ENCODE measurements around the gene CD300LF. TPM values are rescaled to one million over a fixed set of nuclear protein-coding genes. Genes with fewer than 3 reads are reported as not detected.

The CD300LF gene
- total and polyA plus RNA-seq, 2 experiments from 2014 or later = 0.44 TPM; not detected in 1

DNA sequence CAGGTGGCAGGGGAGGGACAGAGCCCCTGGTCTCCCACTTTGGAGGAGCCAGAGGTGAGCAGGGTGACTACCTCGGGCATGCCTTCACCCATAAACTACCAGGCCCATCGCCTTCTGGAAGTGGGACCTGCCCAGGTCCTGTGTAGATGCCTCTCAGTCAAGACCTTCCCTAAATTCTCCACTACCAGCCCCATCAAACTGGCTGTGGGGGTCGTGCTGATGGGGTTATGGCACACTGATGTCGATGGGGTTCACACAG is 18.6 kb upstream of the CD300LF start:
- no peak overlapping the region for H3K4me2 ChIP-seq
- no peak overlapping the region for H3K27ac ChIP-seq
- TF ChIP-seq, protein P1, sequence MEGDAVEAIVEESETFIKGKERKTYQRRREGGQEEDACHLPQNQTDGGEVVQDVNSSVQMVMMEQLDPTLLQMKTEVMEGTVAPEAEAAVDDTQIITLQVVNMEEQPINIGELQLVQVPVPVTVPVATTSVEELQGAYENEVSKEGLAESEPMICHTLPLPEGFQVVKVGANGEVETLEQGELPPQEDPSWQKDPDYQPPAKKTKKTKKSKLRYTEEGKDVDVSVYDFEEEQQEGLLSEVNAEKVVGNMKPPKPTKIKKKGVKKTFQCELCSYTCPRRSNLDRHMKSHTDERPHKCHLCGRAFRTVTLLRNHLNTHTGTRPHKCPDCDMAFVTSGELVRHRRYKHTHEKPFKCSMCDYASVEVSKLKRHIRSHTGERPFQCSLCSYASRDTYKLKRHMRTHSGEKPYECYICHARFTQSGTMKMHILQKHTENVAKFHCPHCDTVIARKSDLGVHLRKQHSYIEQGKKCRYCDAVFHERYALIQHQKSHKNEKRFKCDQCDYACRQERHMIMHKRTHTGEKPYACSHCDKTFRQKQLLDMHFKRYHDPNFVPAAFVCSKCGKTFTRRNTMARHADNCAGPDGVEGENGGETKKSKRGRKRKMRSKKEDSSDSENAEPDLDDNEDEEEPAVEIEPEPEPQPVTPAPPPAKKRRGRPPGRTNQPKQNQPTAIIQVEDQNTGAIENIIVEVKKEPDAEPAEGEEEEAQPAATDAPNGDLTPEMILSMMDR (IDR thresholded peaks at IDR 0.05; ENCODE audit: poor library complexity) = no peak
- TF ChIP-seq EZH2 (IDR thresholded peaks at IDR 0.05; ENCODE audit: borderline replicate concordance) = no peak
- TF ChIP-seq EZH2phosphoT487 (IDR thresholded peaks at IDR 0.05; ENCODE audit: low read depth, severe bottlenecking, unreplicated experiment) = no peak
- WGBS (ENCODE audit: low lambda C conversion rate, missing lambda C conversion rate) = 73% methylated on average over 4 of the region's 4 CpGs
- no peak overlapping the region for H3K4me3 ChIP-seq
- no peaks in the 10 kb centered on the region for H3K27me3 ChIP-seq
- DNase-seq (ENCODE audit: low spot score) = no peak
- no peaks in the 10 kb centered on the region for H3K36me3 ChIP-seq (replicated peaks; ENCODE audit: insufficient read depth, low read depth)
- H3K79me2 ChIP-seq = no peaks in the 10 kb centered on the region
- H3K4me1 ChIP-seq (ENCODE audit: insufficient read depth) = no peaks in the 10 kb centered on the region
- no peaks in the 10 kb centered on the region for H3K9me3 ChIP-seq (ENCODE audit: low read depth)
- no peaks in the 10 kb centered on the region for H4K20me1 ChIP-seq (ENCODE audit: insufficient read depth, poor library complexity, severe bottlenecking)
- H2AFZ ChIP-seq = no peak overlapping the region
- H3K9me2 ChIP-seq (replicated peaks; ENCODE audit: insufficient read depth) = no peaks in the 10 kb centered on the region

DNA sequence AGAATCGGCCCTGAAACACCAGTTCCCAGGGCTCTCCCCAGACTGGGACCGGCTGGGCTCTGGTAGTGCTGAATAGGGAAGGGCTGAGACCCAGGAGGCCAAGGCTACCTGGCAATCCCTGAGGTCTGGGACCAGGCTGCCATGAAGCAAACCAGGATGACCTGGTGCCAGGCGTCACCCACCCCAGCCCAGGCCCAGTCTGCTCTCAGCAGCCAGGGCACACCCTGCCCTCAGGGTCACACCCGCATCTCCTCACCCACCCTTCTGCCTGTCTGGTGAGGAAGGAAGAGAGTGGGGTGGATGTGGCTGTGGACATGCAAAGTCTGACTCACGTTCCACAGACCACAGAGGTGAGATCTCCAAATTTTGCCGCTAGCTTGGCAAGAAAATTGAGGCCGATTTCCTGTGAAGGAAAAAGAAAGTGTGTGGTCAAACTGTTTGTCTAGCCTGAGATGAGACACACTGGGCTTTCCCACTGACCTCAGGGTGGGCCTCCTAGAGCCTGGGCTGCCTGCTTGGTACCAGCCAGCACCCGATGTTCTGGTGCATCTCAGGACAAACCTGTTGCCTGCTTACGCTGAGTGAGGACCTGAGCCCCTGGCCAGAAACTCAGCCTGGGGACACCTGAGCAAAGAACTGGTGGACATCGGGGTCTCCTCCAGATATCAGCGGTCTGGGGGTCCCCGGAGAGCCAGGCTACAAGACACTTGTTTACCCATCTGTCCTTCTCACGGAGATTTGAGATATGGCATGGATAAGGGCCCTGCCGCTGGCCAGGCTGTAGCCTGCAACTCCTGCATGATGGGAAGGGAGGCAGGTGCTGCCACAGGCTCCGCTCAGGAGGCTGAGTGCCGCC is 18.0 kb upstream of the CD300LF start:
- 88% methylated on average over 16 of the region's 16 CpGs for WGBS (ENCODE audit: low lambda C conversion rate, missing lambda C conversion rate)

DNA sequence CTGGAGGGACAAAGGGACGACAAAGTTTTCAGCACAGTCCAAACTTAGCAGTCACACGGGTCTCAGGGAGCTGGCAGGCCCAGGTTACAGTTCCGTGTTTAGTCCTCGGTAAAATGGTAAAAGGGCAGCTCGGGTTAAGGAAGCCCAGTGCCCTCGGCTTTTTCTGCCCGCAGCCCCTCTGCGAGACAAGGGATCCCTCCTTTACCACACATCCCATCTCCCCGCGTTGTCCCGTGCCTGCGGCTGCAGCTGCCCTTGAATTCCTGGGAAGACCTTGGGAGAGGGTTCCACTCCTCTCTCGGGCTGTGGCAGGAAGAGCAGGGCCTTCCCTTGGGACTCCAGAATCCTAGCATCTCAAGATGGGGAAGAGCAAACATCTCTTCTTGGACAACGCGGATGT is 17.1 kb upstream of the CD300LF start:
- Histone ChIP-seq H3K9me3 (ENCODE audit: low read depth) (no peaks in the 10 kb centered on the region), H3K9me2 (replicated peaks; ENCODE audit: insufficient read depth) (no peaks in the 10 kb centered on the region), H4K20me1 (ENCODE audit: insufficient read depth, poor library complexity, severe bottlenecking) (no peaks in the 10 kb centered on the region), H3K27ac (no peak overlapping the region), H3K4me1 (ENCODE audit: insufficient read depth) (no peaks in the 10 kb centered on the region), H3K4me3 (no peak overlapping the region), H3K79me2 (no peaks in the 10 kb centered on the region), H3K27me3 (no peaks in the 10 kb centered on the region), H3K36me3 (replicated peaks; ENCODE audit: insufficient read depth, low read depth) (no peaks in the 10 kb centered on the region), H3K4me2 (no peak overlapping the region), H2AFZ (no peak overlapping the region)
- TF ChIP-seq EZH2 (IDR thresholded peaks at IDR 0.05; ENCODE audit: borderline replicate concordance) (no peak), EZH2phosphoT487 (IDR thresholded peaks at IDR 0.05; ENCODE audit: low read depth, severe bottlenecking, unreplicated experiment) (no peak)
- TF ChIP-seq, protein P1 (IDR thresholded peaks at IDR 0.05; ENCODE audit: poor library complexity) = no peak
- WGBS (ENCODE audit: low lambda C conversion rate, missing lambda C conversion rate) = 93% methylated on average over 15 of the region's 15 CpGs
- DNase-seq (ENCODE audit: low spot score) = no peak

More for the DNA sequence above, 18.0 kb upstream of the CD300LF start:
- TF ChIP-seq EZH2phosphoT487 (IDR thresholded peaks at IDR 0.05; ENCODE audit: low read depth, severe bottlenecking, unreplicated experiment) (no peak), EZH2 (IDR thresholded peaks at IDR 0.05; ENCODE audit: borderline replicate concordance) (no peak)
- TF ChIP-seq, protein P1 (IDR thresholded peaks at IDR 0.05; ENCODE audit: poor library complexity) = no peak
- no peak for DNase-seq (ENCODE audit: low spot score)
- Histone ChIP-seq H3K79me2 (no peaks in the 10 kb centered on the region), H3K27ac (no peak overlapping the region), H3K36me3 (replicated peaks; ENCODE audit: insufficient read depth, low read depth) (no peaks in the 10 kb centered on the region), H4K20me1 (ENCODE audit: insufficient read depth, poor library complexity, severe bottlenecking) (no peaks in the 10 kb centered on the region), H3K9me3 (ENCODE audit: low read depth) (no peaks in the 10 kb centered on the region), H3K4me2 (no peak overlapping the region), H2AFZ (no peak overlapping the region), H3K9me2 (replicated peaks; ENCODE audit: insufficient read depth) (no peaks in the 10 kb centered on the region), H3K4me1 (ENCODE audit: insufficient read depth) (no peaks in the 10 kb centered on the region), H3K4me3 (no peak overlapping the region), H3K27me3 (no peaks in the 10 kb centered on the region)

All from hepatocyte (in vitro differentiated cells).